ENCODE measurements around the gene FBXO21. TPM values are rescaled to one million over a fixed set of nuclear protein-coding genes. Genes with fewer than 3 reads are reported as not detected.

Gene FBXO21
- total and polyA plus RNA-seq, 2 of the 4 experiments (the other 2 are of a cell fraction), result 43.6 to 56.6 TPM

- no TSS peak for BruUV-seq (replicated peaks)
- ChIA-PET POLR2A (ENCODE audit: unreplicated experiment) (no interaction called here), CTCF (no interaction called here)
- Histone ChIP-seq H4K20me1 (ENCODE audit: insufficient read depth, low read length) (no peaks in the 10 kb centered on the region), H3K9ac (ENCODE audit: low read depth, low read length) (no peak overlapping the region), H4K8ac (ENCODE audit: low read depth in 2 of 2, low read length in 2 of 2) (no peak overlapping the region), H2AFZ (replicated peaks; ENCODE audit: low read length, poor library complexity) (no peak overlapping the region), H4K91ac (ENCODE audit: insufficient read depth, low read depth, low read length) (no peak overlapping the region), H3K36me3 (ENCODE audit: control insufficient read depth, insufficient read depth, low read length) (no peaks in the 10 kb centered on the region), H3K27me3 (ENCODE audit: control insufficient read depth, insufficient read depth, low read length) (no peaks in the 10 kb centered on the region), H3K18ac (ENCODE audit: low read depth, low read length) (no peak overlapping the region), H3K56ac (ENCODE audit: extremely low read depth, insufficient read depth, low read length) (no peak overlapping the region), H3K4ac (ENCODE audit: low read depth, low read length) (no peak overlapping the region), H3K79me1 (ENCODE audit: low read depth in 1 of 2, low read length in 2 of 2) (no peaks in the 10 kb centered on the region), H2AK9ac (replicated peaks; ENCODE audit: low read depth, low read length, poor library complexity) (no peak overlapping the region), H2BK20ac (ENCODE audit: low read depth, low read length) (no peak overlapping the region), H3K14ac (replicated peaks; ENCODE audit: low read depth, low read length) (no peak overlapping the region), H3K4me1 (ENCODE audit: control insufficient read depth, insufficient read depth, low read length) (no peaks in the 10 kb centered on the region), H3K23ac (ENCODE audit: low read depth, low read length) (no peak overlapping the region), H3K9me3 (ENCODE audit: control insufficient read depth, insufficient read depth, low read length) (peaks cover 4% of the 10 kb centered on the region; the same call in 1 of the 2 replicates), H2BK5ac (ENCODE audit: low read depth, low read length, poor library complexity, severe bottlenecking) (no peak overlapping the region), H2AK5ac (ENCODE audit: low read depth, low read length) (no peak overlapping the region), H3K27ac (ENCODE audit: insufficient read depth, low read length) (no peak overlapping the region), H3K4me3 (ENCODE audit: insufficient read depth, low read depth, low read length) (no peak overlapping the region), H3K9me1 (ENCODE audit: insufficient read depth, low read length) (no peaks in the 10 kb centered on the region), H4K5ac (ENCODE audit: low read depth, low read length) (no peak overlapping the region), H2BK15ac (ENCODE audit: low read depth, low read length) (no peak overlapping the region), H2BK120ac (ENCODE audit: low read depth, low read length) (no peak overlapping the region), H3K4me2 (ENCODE audit: low read depth, low read length) (no peak overlapping the region)
- TF ChIP-seq MXI1 (IDR thresholded peaks at IDR 0.05; ENCODE audit: borderline replicate concordance, low read depth, low read length) (no peak), FOS (IDR thresholded peaks at IDR 0.05; ENCODE audit: low read depth, low read length) (no peak), NFE2L2 (IDR thresholded peaks at IDR 0.05; ENCODE audit: low read depth, low read length) (no peak), MAFK (IDR thresholded peaks at IDR 0.05; ENCODE audit: low read depth, low read length) (no peak), CEBPB (IDR thresholded peaks at IDR 0.05; ENCODE audit: low read depth, low read length) (no peak), SMC3 (IDR thresholded peaks at IDR 0.05; ENCODE audit: low read depth, low read length) (no peak), MAZ (IDR thresholded peaks at IDR 0.05; ENCODE audit: borderline replicate concordance, low read depth, low read length) (no peak), RFX5 (IDR thresholded peaks at IDR 0.05; ENCODE audit: low read depth, low read length) (no peak), RCOR1 (IDR thresholded peaks at IDR 0.05; ENCODE audit: insufficient replicate concordance, low read length) (no peak), RAD21 (IDR thresholded peaks at IDR 0.05; ENCODE audit: low read length) (no peak)
- TF ChIP-seq, protein P1, sequence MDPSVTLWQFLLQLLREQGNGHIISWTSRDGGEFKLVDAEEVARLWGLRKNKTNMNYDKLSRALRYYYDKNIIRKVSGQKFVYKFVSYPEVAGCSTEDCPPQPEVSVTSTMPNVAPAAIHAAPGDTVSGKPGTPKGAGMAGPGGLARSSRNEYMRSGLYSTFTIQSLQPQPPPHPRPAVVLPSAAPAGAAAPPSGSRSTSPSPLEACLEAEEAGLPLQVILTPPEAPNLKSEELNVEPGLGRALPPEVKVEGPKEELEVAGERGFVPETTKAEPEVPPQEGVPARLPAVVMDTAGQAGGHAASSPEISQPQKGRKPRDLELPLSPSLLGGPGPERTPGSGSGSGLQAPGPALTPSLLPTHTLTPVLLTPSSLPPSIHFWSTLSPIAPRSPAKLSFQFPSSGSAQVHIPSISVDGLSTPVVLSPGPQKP (IDR thresholded peaks at IDR 0.05; ENCODE audit: borderline replicate concordance, low read depth, low read length), result no peak
- TF ChIP-seq, protein P2, sequence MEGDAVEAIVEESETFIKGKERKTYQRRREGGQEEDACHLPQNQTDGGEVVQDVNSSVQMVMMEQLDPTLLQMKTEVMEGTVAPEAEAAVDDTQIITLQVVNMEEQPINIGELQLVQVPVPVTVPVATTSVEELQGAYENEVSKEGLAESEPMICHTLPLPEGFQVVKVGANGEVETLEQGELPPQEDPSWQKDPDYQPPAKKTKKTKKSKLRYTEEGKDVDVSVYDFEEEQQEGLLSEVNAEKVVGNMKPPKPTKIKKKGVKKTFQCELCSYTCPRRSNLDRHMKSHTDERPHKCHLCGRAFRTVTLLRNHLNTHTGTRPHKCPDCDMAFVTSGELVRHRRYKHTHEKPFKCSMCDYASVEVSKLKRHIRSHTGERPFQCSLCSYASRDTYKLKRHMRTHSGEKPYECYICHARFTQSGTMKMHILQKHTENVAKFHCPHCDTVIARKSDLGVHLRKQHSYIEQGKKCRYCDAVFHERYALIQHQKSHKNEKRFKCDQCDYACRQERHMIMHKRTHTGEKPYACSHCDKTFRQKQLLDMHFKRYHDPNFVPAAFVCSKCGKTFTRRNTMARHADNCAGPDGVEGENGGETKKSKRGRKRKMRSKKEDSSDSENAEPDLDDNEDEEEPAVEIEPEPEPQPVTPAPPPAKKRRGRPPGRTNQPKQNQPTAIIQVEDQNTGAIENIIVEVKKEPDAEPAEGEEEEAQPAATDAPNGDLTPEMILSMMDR (conservative IDR thresholded peaks at IDR 0.05; ENCODE audit: low read depth, low read length), result no peak
- WGBS, 2 experiments (ENCODE audit: extremely low coverage in 2 of 2, insufficient read length in 1 of 2), result 61% methylated on average over 7 of the region's 10 CpGs; no CpG with 5 or more reads in 1 of the 2 experiments
- DNase-seq (no peak), ATAC-seq (ENCODE audit: low read depth) (no peak)
- in situ Hi-C loops (cut with MboI; ENCODE audit: low sequenced_read_pairs), result no loop called here
- intact Hi-C loops (cut with micrococcal nuclease), result no loop called here
- dilution Hi-C loops (cut with HindIII; ENCODE audit: low sequenced_read_pairs, unreplicated experiment), result no loop called here
Measured at GRCh38 chr12:117226505-117226904, 36.2 kb upstream of the FBXO21 start.
